ENCODE measurements around the gene NKAIN2.

The NKAIN2 gene

GRCh38 chr6:124040655-124041054 lies 237.0 kb downstream of the NKAIN2 start:
- no peak for DNase-seq

GRCh38 chr6:124052120-124052519 lies 248.5 kb downstream of the NKAIN2 start:
- no peak for DNase-seq

GRCh38 chr6:124053315-124053714 lies 249.7 kb downstream of the NKAIN2 start:
- no peak for DNase-seq

GRCh38 chr6:124054034-124054433 lies 250.4 kb downstream of the NKAIN2 start:
- DNase-seq = no peak

GRCh38 chr6:124055395-124055794 lies 251.7 kb downstream of the NKAIN2 start:
- no peak for DNase-seq

- no peak for DNase-seq
Measured at GRCh38 chr6:124055963-124056362, 252.3 kb downstream of the NKAIN2 start.

GRCh38 chr6:124056407-124057334 lies 253.0 kb downstream of the NKAIN2 start:
- DNase-seq = no peak

- DNase-seq = no peak
Measured at GRCh38 chr6:124057461-124057860, 253.8 kb downstream of the NKAIN2 start.

GRCh38 chr6:124064317-124065113 lies 260.9 kb downstream of the NKAIN2 start:
- DNase-seq = no peak

- DNase-seq = no peak
Measured at GRCh38 chr6:124066269-124066668, 262.6 kb downstream of the NKAIN2 start.

- DNase-seq = no peak
Measured at GRCh38 chr6:124066946-124067552, 263.4 kb downstream of the NKAIN2 start.

GRCh38 chr6:124069230-124069950 lies 265.7 kb downstream of the NKAIN2 start:
- no peak for DNase-seq

GRCh38 chr6:124073021-124073420 lies 269.4 kb downstream of the NKAIN2 start:
- DNase-seq = no peak

- no peak for DNase-seq
Measured at GRCh38 chr6:124073820-124074587, 270.3 kb downstream of the NKAIN2 start.

GRCh38 chr6:124074606-124075005 lies 270.9 kb downstream of the NKAIN2 start:
- DNase-seq = no peak

GRCh38 chr6:124076336-124077048 lies 272.8 kb downstream of the NKAIN2 start:
- no peak for DNase-seq

GRCh38 chr6:124078169-124078568 lies 274.5 kb downstream of the NKAIN2 start:
- no peak for DNase-seq

- DNase-seq = no peak
Measured at GRCh38 chr6:124080483-124080882, 276.8 kb downstream of the NKAIN2 start.

- DNase-seq = no peak
Measured at GRCh38 chr6:124090491-124090890, 286.8 kb downstream of the NKAIN2 start.

GRCh38 chr6:124099520-124099919 lies 295.9 kb downstream of the NKAIN2 start:
- DNase-seq = no peak

- DNase-seq = no peak
Measured at GRCh38 chr6:124110514-124110913, 306.8 kb downstream of the NKAIN2 start.

Measured in KG1 (cell line).